BE2C (cell line): Measurements from ENCODE around the gene MIEN1.
"Not testable (repeated sequence)": the region's sequence is repeated elsewhere in the genome, so short reads cannot be mapped to it uniquely, and the experiment has no call there.

Experiments
- DNase-seq: peaks from one replicate; pipeline ENCODE4 v3.0.0-alpha.2; 2020
- H3K27me3 ChIP-seq: fragments of 250-450 bp; sonication (Bioruptor Pico); 2 replicates; pipeline ENCODE4 v1.5.1; 2020; ENCODE audit warnings: mild to moderate bottlenecking
- H3K36me3 ChIP-seq: fragments of 250-450 bp; sonication (Bioruptor Pico); 2 replicates; pipeline ENCODE4 v1.5.1; 2020; ENCODE audit warnings: mild to moderate bottlenecking
- H3K4me1 ChIP-seq: fragments of 250-450 bp; sonication (Bioruptor Pico); 2 replicates; pipeline ENCODE4 v1.5.1; 2020
- H3K4me3 ChIP-seq: 2 replicates; pipeline ENCODE4 v1.5.1; 2011; ENCODE audit warnings: low read depth, low read length
- H3K9me3 ChIP-seq: fragments of 250-450 bp; sonication (Bioruptor Pico); 2 replicates; pipeline ENCODE4 v1.5.1; 2020
- TF ChIP-seq, protein P1 (sequence below): IDR thresholded peaks from 2 replicates; pipeline ENCODE4 v1.5.1; 2012; ENCODE audit warnings: mild to moderate bottlenecking, low read depth, low read length

MIEN1 gene

GRCh38 chr17:39715375-39716072 lies 14.8 kb downstream of the MIEN1 start:
- Histone ChIP-seq H3K36me3 (no peaks in the 10 kb centered on the region), H3K4me1 (no peaks in the 10 kb centered on the region), H3K9me3 (no peaks in the 10 kb centered on the region), H3K4me3 (no peak overlapping the region), H3K27me3 (peaks cover 11% of the 10 kb centered on the region; the same call in 1 of the 2 replicates)
- TF ChIP-seq, protein P1, sequence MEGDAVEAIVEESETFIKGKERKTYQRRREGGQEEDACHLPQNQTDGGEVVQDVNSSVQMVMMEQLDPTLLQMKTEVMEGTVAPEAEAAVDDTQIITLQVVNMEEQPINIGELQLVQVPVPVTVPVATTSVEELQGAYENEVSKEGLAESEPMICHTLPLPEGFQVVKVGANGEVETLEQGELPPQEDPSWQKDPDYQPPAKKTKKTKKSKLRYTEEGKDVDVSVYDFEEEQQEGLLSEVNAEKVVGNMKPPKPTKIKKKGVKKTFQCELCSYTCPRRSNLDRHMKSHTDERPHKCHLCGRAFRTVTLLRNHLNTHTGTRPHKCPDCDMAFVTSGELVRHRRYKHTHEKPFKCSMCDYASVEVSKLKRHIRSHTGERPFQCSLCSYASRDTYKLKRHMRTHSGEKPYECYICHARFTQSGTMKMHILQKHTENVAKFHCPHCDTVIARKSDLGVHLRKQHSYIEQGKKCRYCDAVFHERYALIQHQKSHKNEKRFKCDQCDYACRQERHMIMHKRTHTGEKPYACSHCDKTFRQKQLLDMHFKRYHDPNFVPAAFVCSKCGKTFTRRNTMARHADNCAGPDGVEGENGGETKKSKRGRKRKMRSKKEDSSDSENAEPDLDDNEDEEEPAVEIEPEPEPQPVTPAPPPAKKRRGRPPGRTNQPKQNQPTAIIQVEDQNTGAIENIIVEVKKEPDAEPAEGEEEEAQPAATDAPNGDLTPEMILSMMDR: no peak
- no peak for DNase-seq

GRCh38 chr17:39714234-39714633 lies 16.1 kb downstream of the MIEN1 start:
- Histone ChIP-seq H3K36me3 (no peaks in the 10 kb centered on the region), H3K9me3 (no peaks in the 10 kb centered on the region), H3K4me3 (no peak overlapping the region), H3K4me1 (no peaks in the 10 kb centered on the region), H3K27me3 (peaks cover 11% of the 10 kb centered on the region; the same call in 1 of the 2 replicates)
- no peak for DNase-seq
- TF ChIP-seq, protein P1: no peak

DNA sequence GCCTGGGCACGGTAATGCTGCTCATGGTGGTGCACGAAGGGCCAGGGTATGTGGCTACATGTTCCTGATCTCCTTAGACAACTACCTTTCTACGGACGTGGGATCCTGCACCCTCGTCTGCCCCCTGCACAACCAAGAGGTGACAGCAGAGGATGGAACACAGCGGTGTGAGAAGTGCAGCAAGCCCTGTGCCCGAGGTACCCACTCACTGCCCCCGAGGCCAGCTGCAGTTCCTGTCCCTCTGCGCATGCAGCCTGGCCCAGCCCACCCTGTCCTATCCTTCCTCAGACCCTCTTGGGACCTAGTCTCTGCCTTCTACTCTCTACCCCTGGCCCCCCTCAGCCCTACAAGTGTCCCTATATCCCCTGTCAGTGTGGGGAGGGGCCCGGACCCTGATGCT lies 18.5 kb downstream of the MIEN1 start:
- H3K9me3 ChIP-seq: no peaks in the 10 kb centered on the region
- no peaks in the 10 kb centered on the region for H3K36me3 ChIP-seq
- no peak overlapping the region for H3K4me3 ChIP-seq
- H3K4me1 ChIP-seq: no peaks in the 10 kb centered on the region
- peaks cover 5% of the 10 kb centered on the region; the same call in 1 of the 2 replicates for H3K27me3 ChIP-seq
- TF ChIP-seq, protein P1: no peak
- DNase-seq: no peak

GRCh38 chr17:39711071-39711470 lies 19.3 kb downstream of the MIEN1 start:
- H3K27me3 ChIP-seq, H3K9me3 ChIP-seq, DNase-seq, H3K4me3 ChIP-seq, H3K36me3 ChIP-seq, H3K4me1 ChIP-seq: not testable (repeated sequence)

DNA sequence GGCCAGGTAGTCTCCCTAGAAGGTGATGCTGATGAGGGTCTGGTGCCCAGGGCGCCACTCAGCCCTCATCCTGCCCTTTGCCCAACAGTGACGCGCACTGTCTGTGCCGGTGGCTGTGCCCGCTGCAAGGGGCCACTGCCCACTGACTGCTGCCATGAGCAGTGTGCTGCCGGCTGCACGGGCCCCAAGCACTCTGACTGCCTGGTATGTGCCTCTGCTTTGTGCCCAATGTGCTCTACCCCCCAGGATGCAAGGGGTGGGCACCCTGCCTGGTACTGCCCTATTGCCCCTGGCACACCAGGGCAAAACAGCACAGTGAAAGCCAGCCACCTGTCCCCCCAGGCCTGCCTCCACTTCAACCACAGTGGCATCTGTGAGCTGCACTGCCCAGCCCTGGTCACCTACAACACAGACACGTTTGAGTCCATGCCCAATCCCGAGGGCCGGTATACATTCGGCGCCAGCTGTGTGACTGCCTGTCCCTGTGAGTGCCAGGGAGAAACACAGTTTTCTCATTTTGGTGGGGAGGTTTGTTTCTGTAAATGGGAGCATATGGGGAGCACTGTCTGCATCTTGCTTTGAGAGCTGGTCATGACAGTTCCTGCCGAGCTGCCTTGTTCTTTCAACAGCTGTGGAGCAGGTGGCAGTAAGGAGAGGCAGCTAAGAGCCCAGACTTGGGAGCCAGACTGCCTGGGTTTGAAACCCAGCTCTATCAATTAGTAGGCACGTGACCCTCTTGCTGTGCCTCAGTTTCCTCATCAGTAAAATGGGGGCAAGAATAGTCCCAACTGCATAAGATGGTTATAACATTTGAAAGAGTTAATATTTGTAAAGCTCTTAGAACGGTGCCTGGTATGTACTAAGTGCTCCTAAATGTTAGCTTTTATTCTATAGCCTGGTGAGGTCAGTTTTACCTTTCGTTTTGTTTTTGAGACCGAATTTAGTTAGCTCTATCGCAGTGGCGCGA lies 20.1 kb downstream of the MIEN1 start:
- Histone ChIP-seq H3K4me1 (no peaks in the 10 kb centered on the region), H3K36me3 (no peaks in the 10 kb centered on the region)

DNA sequence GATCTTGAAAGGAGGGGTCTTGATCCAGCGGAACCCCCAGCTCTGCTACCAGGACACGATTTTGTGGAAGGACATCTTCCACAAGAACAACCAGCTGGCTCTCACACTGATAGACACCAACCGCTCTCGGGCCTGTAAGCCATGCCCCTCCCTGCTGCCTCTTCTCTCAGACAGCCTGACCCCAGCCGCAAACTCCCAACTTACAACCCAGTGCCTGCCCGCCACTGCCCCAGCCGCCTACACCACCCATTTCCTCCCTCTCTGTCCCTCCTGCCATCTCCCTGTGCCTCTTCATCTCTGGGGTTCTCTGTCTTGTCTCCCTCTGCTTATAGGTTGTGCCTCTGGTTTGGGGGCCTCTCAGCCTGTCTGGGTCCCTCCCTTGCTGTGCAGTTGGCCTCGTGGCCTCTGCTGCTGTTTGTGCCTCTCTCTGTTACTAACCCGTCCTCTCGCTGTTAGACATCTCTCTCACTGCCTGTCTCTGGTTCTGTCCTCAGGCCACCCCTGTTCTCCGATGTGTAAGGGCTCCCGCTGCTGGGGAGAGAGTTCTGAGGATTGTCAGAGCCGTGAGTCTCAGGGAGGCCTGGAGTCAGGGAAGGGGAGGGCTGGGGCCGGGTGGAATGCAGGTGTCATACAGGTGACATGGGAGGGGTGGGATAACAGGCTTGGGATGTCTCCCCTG lies 20.9 kb downstream of the MIEN1 start:
- TF ChIP-seq, protein P1: no peak
- DNase-seq: no peak
- Histone ChIP-seq H3K4me1 (no peaks in the 10 kb centered on the region), H3K36me3 (no peaks in the 10 kb centered on the region), H3K27me3 (peaks cover 10% of the 10 kb centered on the region), H3K4me3 (no peak overlapping the region), H3K9me3 (no peaks in the 10 kb centered on the region)

More for the DNA sequence above, 20.1 kb downstream of the MIEN1 start:
- TF ChIP-seq, protein P1: no peak
- Histone ChIP-seq H3K4me3 (no peak overlapping the region), H3K27me3 (peaks cover 4% of the 10 kb centered on the region; the same call in 1 of the 2 replicates), H3K9me3 (no peaks in the 10 kb centered on the region)
- DNase-seq: no peak
